A549 treated with Hydrocortisone at 1 μM for 4 hours (cell line): ENCODE results near the gene ZNF728. TPM values are rescaled to one million over a fixed set of nuclear protein-coding genes. Genes with fewer than 3 reads are reported as not detected.

Experiments used
- total RNA-seq: library from RNA; stranded (reverse); fragments of 200-300 nt; extraction: Qiagen RNA extraction; gene quantifications from 5 replicates; pipeline ENCODE4 v1.2.3, GENCODE V29; 2022

ZNF728 gene
- not detected in 5 replicates for total RNA-seq

GRCh38 chr19:23002690-23003422, at the start of gene ZNF728:
ZNF728 (minus strand) TSS chr19:23003176; CDS start chr19:23003030, 146 bp downstream.

Other genes starting within 250 kb of the ZNF728 start
- gene ZNF99, start 219.0 kb downstream of the ZNF728 start, total RNA-seq = not detected in 5 replicates
- gene ZNF723, start 170.9 kb downstream of the ZNF728 start, total RNA-seq = not detected in 5 replicates
- gene ZNF730, start 113.8 kb upstream of the ZNF728 start, total RNA-seq = not detected in 5 replicates
- gene ZNF724, start 247.2 kb upstream of the ZNF728 start, total RNA-seq = 0.55 to 1.1 TPM (median 0.83 TPM) in 5 replicates